HG03135 (cell line): ENCODE results near the gene RNASEL.

Experiments used
- ATAC-seq: cut with Tn5 transposase; IDR thresholded peaks from one replicate; pipeline ENCODE4 v1.9.1; 2021; ENCODE audit warnings: mild to moderate bottlenecking, moderate library complexity; ENCODE audit not compliant: unreplicated experiment

Gene RNASEL

DNA sequence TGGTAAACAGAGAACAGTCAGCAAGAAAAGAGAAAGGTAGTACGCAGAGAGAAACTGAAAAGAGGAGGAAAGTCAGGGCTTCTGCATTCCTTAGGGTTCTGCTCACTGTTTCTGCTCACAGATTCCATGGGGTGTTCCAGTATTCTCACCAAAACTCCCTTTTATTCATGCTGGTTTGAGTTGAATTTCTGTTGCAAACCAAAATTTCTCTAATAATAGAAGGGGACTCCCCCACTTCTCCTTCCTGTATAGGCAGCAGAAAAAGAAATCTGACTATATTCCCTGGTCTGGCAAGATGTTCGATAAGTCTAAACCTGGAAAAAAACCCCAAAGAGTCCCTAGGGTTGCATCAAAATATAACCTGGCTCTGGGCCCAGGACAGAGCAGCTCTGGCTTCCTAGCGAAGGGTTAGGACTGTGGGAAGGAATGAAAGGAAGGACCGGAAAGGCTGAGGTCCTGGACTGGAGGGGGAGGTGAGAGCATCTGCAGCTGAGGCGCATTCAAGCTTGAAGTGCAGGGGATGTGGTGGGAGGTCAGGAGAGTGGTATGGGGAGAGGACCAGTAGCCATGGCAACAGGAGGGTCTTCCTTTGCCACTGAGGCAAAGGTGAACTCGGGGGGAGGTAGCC is 34.0 kb upstream of the RNASEL start:
- ATAC-seq, result peak; percentile 57

- ATAC-seq, result no peak
These were observed 32.9 kb upstream of the RNASEL start for GRCh38 chr1:182621906-182622305.

GRCh38 chr1:182620924-182621585 is 32.0 kb upstream of the RNASEL start:
- ATAC-seq, result no peak

DNA sequence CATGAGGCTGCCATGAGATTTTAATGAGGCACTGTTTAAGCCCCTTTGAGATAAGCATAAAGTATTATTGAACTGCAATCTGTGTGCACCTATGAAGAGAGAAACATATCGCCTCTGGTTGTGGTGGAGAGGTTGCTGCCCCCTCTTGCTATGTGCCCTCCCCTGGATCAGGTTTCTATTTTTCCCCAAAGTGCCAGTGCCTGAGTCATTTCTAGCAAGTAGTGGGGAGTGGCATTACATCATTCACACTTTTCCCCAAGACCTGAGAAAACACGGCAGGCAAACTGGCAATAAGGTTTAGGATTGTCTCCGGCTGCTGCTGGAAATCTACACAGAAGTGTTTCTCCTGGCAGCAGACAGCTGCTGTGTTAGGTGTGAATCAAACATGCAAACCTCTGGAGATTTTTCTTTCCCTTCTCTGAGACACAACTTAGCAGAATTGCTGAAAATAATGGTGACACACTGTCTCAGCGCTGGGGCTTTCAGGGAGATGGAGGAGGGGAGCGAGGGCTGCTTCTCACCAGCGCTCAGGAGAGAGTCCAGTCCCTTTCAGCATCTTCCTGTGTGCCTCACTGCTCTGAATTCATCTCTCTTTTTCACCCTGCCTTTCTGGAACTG is 28.8 kb upstream of the RNASEL start:
- no peak for ATAC-seq

DNA sequence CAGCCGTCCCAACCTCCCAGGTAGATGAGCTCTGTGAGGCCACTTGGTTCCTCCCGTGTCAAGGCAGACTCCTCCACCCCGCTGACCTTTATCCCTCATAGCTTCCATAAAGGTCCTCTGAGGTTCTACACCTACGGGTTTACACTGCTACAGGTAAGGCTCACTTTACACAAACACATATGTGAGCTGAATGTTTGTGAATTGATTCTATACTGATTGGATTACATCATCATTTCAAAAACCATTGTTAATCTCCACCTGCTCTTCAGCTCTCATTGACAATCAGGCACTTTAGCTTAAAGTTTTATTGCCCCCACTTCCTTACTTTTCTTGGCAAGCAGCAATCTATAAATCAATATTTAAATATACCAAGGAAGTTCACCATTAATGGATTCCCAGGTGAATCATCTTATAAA is 28.0 kb upstream of the RNASEL start:
- ATAC-seq, result no peak

- peak; percentile 67 for ATAC-seq
These were observed 27.3 kb upstream of the RNASEL start for GRCh38 chr1:182616130-182617013.

DNA sequence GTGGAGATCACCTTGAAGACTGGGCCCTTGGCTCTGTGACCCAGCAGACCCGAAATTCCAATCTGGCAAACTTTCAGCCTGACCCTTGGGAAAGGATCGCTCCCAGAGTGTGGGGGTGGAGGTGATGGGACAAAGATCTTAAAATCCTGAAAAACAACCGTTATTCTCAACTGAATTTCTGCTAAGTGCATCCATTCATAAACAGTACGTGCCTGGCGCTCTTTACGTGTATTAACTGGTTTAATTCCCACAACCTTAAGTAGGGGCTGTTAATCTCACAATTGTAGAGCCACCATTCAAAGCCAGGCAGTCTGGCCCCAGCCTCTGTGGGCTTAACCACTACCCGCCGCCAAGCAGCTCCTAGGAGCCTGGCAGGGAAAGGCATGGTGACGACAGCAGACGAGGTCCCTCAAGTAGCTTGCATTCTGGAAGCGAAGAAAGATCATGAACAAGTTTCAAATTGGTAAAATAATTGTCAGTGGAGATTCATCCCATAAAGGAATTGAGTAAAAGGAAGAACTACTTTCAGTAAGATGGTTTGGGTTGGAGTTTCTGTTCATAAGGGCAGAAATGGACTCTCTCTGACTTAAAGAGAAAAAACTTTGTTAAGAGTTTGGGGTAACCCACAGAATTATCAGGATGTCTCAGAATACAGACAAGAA is 26.5 kb upstream of the RNASEL start:
- ATAC-seq, result peak; percentile 28

GRCh38 chr1:182614796-182615454 is 25.9 kb upstream of the RNASEL start:
- peak; percentile 35 for ATAC-seq

DNA sequence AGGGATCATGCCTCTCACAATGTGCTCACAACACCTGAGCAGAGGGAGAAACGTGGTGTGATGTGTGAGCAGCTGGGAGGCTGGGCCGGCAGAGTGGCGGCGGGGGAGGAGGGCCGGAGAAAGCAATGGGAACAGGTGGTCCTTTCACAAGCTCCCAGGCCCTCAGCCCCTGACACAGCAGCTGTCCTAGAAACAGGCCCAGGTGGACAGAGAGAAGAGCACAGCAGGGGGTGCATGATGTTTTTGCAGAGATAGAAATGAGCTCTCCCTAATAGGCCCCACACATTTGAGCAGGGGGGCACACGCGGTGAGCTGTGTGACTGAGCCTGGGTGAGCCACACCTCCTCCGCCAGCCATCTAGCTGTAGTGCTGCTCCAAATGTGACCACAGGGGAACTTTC is 22.7 kb upstream of the RNASEL start:
- ATAC-seq, result no peak

- ATAC-seq, result no peak
These were observed 22.3 kb upstream of the RNASEL start for GRCh38 chr1:182611326-182611725.

DNA sequence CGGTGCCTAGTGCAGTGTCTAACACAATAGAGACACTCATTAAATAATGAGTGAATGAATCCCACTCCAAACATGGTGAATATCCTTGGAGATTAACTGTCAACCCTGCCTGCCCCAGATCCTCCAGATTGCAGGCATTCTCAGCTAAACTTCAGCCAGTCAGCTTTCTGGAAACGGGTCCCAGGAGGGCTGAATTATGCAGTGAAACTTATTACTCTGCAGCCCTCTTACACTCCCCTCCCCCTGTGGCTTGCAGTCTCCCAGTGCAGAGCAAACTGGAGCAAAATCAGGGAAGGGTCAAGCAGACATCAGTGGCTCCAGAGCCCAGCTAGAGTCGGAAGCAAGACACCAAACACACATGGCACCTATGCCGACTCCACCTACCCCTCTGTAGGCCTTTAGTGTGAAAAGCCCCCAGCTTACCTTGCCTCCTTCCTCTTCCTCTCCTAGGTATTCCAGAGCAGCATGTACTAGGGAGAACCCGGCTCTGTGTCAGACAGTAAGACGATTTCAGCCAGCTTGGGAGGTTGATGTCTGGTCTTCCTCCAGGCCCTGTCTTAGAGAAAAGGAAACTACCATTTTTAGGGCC is 21.6 kb upstream of the RNASEL start:
- ATAC-seq, result no peak

GRCh38 chr1:182608845-182609610 is 20.0 kb upstream of the RNASEL start:
- no peak for ATAC-seq

- ATAC-seq, result no peak
These were observed 19.2 kb upstream of the RNASEL start for GRCh38 chr1:182608236-182608635.

DNA sequence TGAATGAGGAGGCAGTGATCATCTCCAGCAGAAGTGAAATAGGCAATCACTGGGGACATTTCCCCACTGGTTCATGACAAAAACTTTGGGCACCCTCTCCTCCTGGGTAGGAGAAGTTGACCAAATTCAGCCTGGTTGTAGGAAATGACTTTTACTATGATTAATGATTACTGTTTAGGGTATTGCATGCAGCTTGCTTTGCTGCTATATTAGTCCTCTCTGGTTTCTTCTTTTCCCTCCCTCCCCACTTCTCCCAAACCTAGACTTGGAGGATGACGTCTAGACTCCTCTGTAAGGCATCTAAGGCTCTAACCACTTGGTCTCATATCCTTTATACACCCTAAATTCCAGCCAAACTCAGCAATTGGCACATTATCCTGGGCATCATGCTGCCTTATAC is 18.5 kb upstream of the RNASEL start:
- no peak for ATAC-seq

GRCh38 chr1:182604175-182605164 is 15.4 kb upstream of the RNASEL start, which contains the start of gene RGS16:
TSS of gene RGS16 (minus strand) at chr1:182604389. CDS start at chr1:182604259, 130 bp downstream.
- ATAC-seq, result peak; percentile 89

DNA sequence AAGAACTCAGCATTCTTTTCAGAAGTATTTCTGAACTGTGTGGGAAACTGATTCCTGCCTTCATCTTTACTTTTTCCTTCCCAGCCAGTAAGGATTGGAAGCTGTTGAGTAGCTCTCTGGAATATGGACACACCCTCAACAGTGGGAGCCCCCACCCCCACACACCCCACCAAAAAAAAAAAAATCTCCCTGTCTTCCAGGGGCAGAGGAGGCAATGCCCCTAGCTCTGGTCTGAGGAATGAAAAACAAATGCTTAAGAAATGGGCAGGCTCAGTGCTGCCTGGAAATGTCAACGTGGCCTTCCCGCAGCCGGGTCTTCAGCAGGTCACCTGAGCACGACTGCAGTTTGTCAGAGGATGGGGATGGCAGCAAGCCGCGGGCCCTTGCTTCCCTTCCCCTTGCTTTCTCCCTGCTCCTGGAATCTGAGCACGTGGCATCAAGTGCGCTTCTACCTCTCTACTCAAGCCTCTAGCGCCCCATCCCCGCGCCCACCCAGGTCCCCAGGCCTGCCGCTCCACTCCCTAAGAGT is 14.7 kb upstream of the RNASEL start:
- ATAC-seq, result peak; percentile 20

- no peak for ATAC-seq
These were observed 14.0 kb upstream of the RNASEL start for GRCh38 chr1:182602935-182603645.
